Endothelial cell of umbilical vein (primary cell): Measurements from ENCODE around the gene TM9SF2. TPM values are rescaled to one million over a fixed set of nuclear protein-coding genes. Genes with fewer than 3 reads are reported as not detected.

ENCODE experiments used
- BruUV-seq: library from RNA; stranded (reverse); fragments of 400-500 nt; replicated peaks from 2 replicates; lab custom pipeline; 2021; lab: Mats Ljungman, UMichigan
- CTCF ChIA-PET: fragments of 300-600, 350-600 bp; sonication (Branson Sonifier 250); formaldehyde crosslinking; loops from one replicate; lab custom pipeline; 2021; ENCODE audit warnings: antibody characterized with exemption, inconsistent platforms; lab: Charles Lee
- POLR2A ChIA-PET: fragments of 300-600, 350-600 bp; sonication (Branson Sonifier 250); formaldehyde crosslinking; loops from one replicate; lab custom pipeline; 2021; ENCODE audit warnings: antibody characterized with exemption, inconsistent platforms; lab: Charles Lee
- DNase-seq: peaks from one replicate; pipeline ENCODE4 v3.0.0-alpha.2; 2011; ENCODE audit warnings: low read depth, low spot score
- FAIRE-seq: peaks from 2 replicates; lab custom pipeline; 2011; peaks lifted over from hg19 to GRCh38; lab: Jason Lieb, UNC
- H2AFZ ChIP-seq: 2 replicates; pipeline ENCODE4 v1.6.0; 2012; ENCODE audit warnings: low read depth, low read length, control low read depth, inconsistent platforms
- H3K27ac ChIP-seq: 2 replicates; pipeline ENCODE4 v1.5.1; 2011; ENCODE audit warnings: low read depth, mild to moderate bottlenecking, control low read depth, low read length, moderate library complexity; ENCODE audit not compliant: insufficient read depth
- H3K27me3 ChIP-seq, 2 experiments: 2 replicates each; pipeline versions ENCODE4 v1.6.0 to v1.6.1; 2011; ENCODE audit warnings: low read length in 2 of 2, mixed read lengths in 1 of 2; ENCODE audit not compliant: control insufficient read depth in 2 of 2, insufficient read depth in 2 of 2
- H3K36me3 ChIP-seq, 2 experiments: 2 replicates in 1 of 2; 3 replicates in 1 of 2; pipeline ENCODE4 v1.5.1; 2011; ENCODE audit warnings: low read length in 2 of 2, mild to moderate bottlenecking in 1 of 2, moderate library complexity in 1 of 2; ENCODE audit not compliant: control insufficient read depth in 2 of 2, insufficient read depth in 2 of 2; ENCODE audit errors: extremely low read depth in 1 of 2
- H3K4me1 ChIP-seq: 3 replicates; pipeline ENCODE4 v1.5.1; 2011; ENCODE audit warnings: mild to moderate bottlenecking, low read length; ENCODE audit not compliant: control insufficient read depth, insufficient read depth; ENCODE audit errors: extremely low read depth
- H3K4me2 ChIP-seq: 2 replicates; pipeline ENCODE4 v1.6.1; 2011; ENCODE audit warnings: low read length, control low read depth, mixed read lengths; ENCODE audit not compliant: insufficient read depth
- H3K4me3 ChIP-seq, 3 experiments: fragments of 200-600 bp in 1 of 3; sonication (generic), shearing (Covaris generic) in 1 of 3; replicated peaks in 1 of 3; 2 replicates each; pipeline ENCODE4 v1.5.1; 2011 to 2016; ENCODE audit warnings: control low read depth in 3 of 3, low read length in 3 of 3, mild to moderate bottlenecking in 2 of 3, inconsistent platforms in 1 of 3, low read depth in 1 of 3, moderate library complexity in 1 of 3; ENCODE audit not compliant: insufficient read depth in 1 of 3
- H3K79me2 ChIP-seq: 2 replicates; pipeline ENCODE4 v1.6.0; 2012; ENCODE audit warnings: low read length, inconsistent platforms; ENCODE audit not compliant: control insufficient read depth, insufficient read depth
- H3K9ac ChIP-seq: replicated peaks from 2 replicates; pipeline ENCODE3; 2011; ENCODE audit warnings: low read length, control low read depth; ENCODE audit not compliant: insufficient read depth; ENCODE audit errors: extremely low read depth
- H3K9me1 ChIP-seq: replicated peaks from 3 replicates; pipeline ENCODE4 v1.6.0; 2011; ENCODE audit warnings: mild to moderate bottlenecking, low read length; ENCODE audit not compliant: control insufficient read depth, insufficient read depth; ENCODE audit errors: extremely low read depth
- H3K9me3 ChIP-seq: replicated peaks from 2 replicates; pipeline ENCODE4 v1.5.1; 2012; ENCODE audit warnings: low read length, inconsistent platforms; ENCODE audit not compliant: control insufficient read depth, insufficient read depth
- H4K20me1 ChIP-seq: replicated peaks from 2 replicates; pipeline ENCODE3; 2011; ENCODE audit warnings: mild to moderate bottlenecking, low read length; ENCODE audit not compliant: control insufficient read depth, insufficient read depth; ENCODE audit errors: extremely low read depth
- CTCF ChIP-seq, 2 donors: IDR thresholded peaks; 1 replicate in 1 of 2; 2 replicates in 1 of 2; pipeline ENCODE4 v1.5.1; 2011; ENCODE audit warnings: low read length in 2 of 2, mild to moderate bottlenecking in 2 of 2, moderate library complexity in 2 of 2, control low read depth in 1 of 2, inconsistent platforms in 1 of 2, low read depth in 1 of 2; ENCODE audit not compliant: insufficient read depth in 1 of 2; ENCODE audit errors: extremely low read depth in 1 of 2
- EZH2 ChIP-seq: IDR thresholded peaks from 2 replicates; pipeline ENCODE4 v1.6.1; 2012; ENCODE audit warnings: borderline replicate concordance, low read depth, mild to moderate bottlenecking, moderate library complexity, low read length, inconsistent platforms; ENCODE audit not compliant: severe bottlenecking
- FOS ChIP-seq: IDR thresholded peaks from 2 replicates; pipeline ENCODE4 v1.6.1; 2011; ENCODE audit warnings: mild to moderate bottlenecking, low read length, moderate library complexity, borderline replicate concordance; ENCODE audit not compliant: insufficient read depth
- GATA2 ChIP-seq: IDR thresholded peaks from 2 replicates; pipeline ENCODE4 v1.7.0; 2011; ENCODE audit warnings: low read depth, mild to moderate bottlenecking, moderate library complexity, mixed read lengths, low read length; ENCODE audit not compliant: insufficient read length, insufficient read depth
- JUN ChIP-seq: IDR thresholded peaks from 2 replicates; pipeline ENCODE4 v1.6.1; 2011; ENCODE audit warnings: borderline replicate concordance, low read depth; ENCODE audit not compliant: insufficient read length, insufficient read depth
- MAX ChIP-seq: IDR thresholded peaks from 2 replicates; pipeline ENCODE4 v1.6.1; 2011; ENCODE audit not compliant: insufficient read depth, insufficient read length
- MYC ChIP-seq: IDR thresholded peaks from one replicate; pipeline ENCODE4 v1.6.1; 2011; ENCODE audit warnings: mild to moderate bottlenecking, low read depth, low read length
- POLR2A ChIP-seq: IDR thresholded peaks from 2 replicates; pipeline ENCODE4 v1.6.1; 2012; ENCODE audit warnings: low read depth, mild to moderate bottlenecking, control low read depth, low read length
- POLR2AphosphoS5 ChIP-seq: IDR thresholded peaks from 2 replicates; pipeline ENCODE4 v1.6.1; 2012; ENCODE audit warnings: low read depth, mild to moderate bottlenecking, control low read depth, low read length, moderate library complexity; ENCODE audit not compliant: insufficient read depth
- dilution Hi-C: fragments of 300-500 bp; cut with MboI; formaldehyde crosslinking; loops from one replicate; pipeline ENCODE4 v1.15.0; 2019; ENCODE audit warnings: low sequenced_read_pairs; ENCODE audit not compliant: extremely low pct_ligation_motif_present
- intact Hi-C: fragments of 100-400 bp; cut with micrococcal nuclease; formaldehyde crosslinking; loops from one replicate; pipeline ENCODE4 v1.10.0; 2022
- polyA plus RNA-seq, 4 experiments: library from polyadenylated mRNA; depleted of rRNA in 3 of 4; stranded (reverse) in 3 of 4; unstranded in 1 of 4; fragments of >200 nt; gene quantifications; 2 replicates each; pipeline versions ENCODE4 v1.2.1 to v1.2.3, GENCODE V29; 2011 to 2012; ENCODE audit warnings: missing spikeins in 1 of 4
- total RNA-seq: library from RNA; stranded (reverse); gene quantifications from 2 replicates; pipeline ENCODE4 v1.2.3, GENCODE V29; 2021

Gene TM9SF2
- total and polyA plus RNA-seq, 2 donors (not counting 3 experiments of a cell fraction or from before 2014, with no cell fraction given): 76.0 to 90.0 TPM

DNA sequence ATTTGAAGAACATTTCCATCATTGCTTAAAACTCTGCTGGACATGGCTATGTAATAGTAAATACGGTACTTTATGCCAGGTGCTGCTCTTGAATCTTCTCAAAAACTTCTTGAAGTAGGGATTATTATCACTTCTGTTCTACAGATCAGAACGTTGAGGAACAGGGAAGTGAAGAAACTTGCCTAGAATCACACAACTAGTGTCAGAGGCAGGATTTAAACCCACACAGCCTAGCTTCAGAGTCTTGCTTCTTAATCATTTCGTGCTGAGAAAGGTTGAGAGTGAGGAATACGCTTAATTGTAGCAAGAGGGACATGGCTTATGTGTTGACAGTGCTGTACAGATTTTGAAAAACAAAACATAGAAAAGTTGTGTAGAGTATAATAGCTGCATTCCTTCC is 13.5 kb downstream of the TM9SF2 start:
- Histone ChIP-seq H3K27me3 (no peaks in the 10 kb centered on the region), H3K36me3 (peaks cover 0 to 2% of the 10 kb centered on the region in 2 experiments), H3K27ac (no peak overlapping the region), H3K9ac (no peak overlapping the region), H4K20me1 (peaks cover 14% of the 10 kb centered on the region), H2AFZ (no peak overlapping the region), H3K79me2 (peaks cover 66% of the 10 kb centered on the region), H3K4me3 (no peak overlapping the region), H3K9me1 (no peaks in the 10 kb centered on the region), H3K9me3 (no peaks in the 10 kb centered on the region), H3K4me1 (no peaks in the 10 kb centered on the region), H3K4me2 (no peak overlapping the region)
- intact Hi-C loops (no loop called here), dilution Hi-C loops (no loop called here)
- DNase-seq (no peak), FAIRE-seq (no peak)
- CTCF ChIA-PET: interaction anchor here (1.3 kb wide), 1 partner anchor 9 kb away, joined by 4 read pairs; no protein-coding TSS in a partner anchor
- POLR2A ChIA-PET: no interaction called here
- no TSS peak for BruUV-seq
- no peak for TF ChIP-seq POLR2A
- no peak for TF ChIP-seq CTCF (IDR thresholded peaks at IDR 0.05; ENCODE audit: extremely low read depth in 1 of 2, insufficient read depth in 1 of 2, low read depth in 1 of 2, low read length in 2 of 2)
- TF ChIP-seq JUN: no peak
- no peak for TF ChIP-seq POLR2AphosphoS5
- no peak for TF ChIP-seq MAX
- TF ChIP-seq EZH2: no peak
- no peak for TF ChIP-seq GATA2
- TF ChIP-seq MYC: no peak
- TF ChIP-seq FOS: no peak
